GM18909 (cell line): Measurements from ENCODE around the gene TMA7.

Experiments used
- ATAC-seq: cut with Tn5 transposase; IDR thresholded peaks from one replicate; pipeline ENCODE4 v1.9.1; 2021; ENCODE audit warnings: mild to moderate bottlenecking; ENCODE audit not compliant: unreplicated experiment, poor library complexity

TMA7 gene

DNA sequence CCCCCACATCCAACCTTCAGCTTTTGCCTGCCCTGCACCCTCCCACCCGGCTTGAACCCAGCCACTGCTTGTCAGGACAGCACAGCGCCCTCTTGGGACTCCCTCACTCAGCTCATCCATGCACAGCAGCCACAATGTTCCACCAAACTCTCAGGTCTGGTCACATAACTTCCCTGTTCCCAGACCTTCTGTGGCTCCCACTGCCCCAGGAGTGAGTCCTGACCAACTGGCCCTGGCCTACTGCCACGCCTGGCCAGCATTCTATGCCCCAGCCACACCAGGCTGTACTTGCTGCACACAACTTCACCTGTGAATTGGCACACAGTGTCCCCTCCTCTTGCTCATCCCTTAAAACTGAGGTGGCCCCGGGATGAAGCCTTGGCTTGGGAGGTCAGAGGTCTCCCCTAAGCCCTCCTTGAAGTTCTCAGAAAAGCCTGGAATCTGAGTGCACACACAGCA is 31.2 kb upstream of the TMA7 start:
- no peak for ATAC-seq

- ATAC-seq = no peak
Measured at GRCh38 chr3:48409291-48410201, 30.5 kb upstream of the TMA7 start.

GRCh38 chr3:48410205-48411040 is 29.6 kb upstream of the TMA7 start:
- no peak for ATAC-seq

DNA sequence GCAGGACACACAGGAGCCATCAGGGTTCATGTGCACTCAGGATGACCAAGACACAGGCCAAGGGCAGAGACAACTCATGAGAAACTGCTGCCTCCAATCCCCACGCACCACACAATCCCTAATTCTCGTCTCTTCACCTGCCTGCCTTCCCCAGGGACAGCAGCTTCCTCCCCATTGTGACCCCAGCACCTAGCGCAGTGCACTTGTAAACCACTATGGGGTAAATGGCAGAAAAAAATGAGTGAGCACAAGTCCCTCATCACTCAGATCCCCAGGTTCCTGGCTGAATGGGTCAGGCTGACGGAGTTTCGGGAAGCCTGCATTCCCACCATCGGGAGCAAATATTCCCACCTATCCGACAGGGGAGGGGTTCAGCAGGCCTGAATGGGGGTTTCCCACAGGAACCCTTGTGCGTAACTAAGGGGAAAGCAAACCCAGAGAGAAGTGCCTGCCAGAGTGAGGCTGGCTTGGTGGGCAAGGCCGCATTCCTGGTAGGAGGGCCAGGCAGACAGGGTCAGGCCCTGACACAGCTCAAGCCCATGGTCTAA is 28.9 kb upstream of the TMA7 start:
- no peak for ATAC-seq

DNA sequence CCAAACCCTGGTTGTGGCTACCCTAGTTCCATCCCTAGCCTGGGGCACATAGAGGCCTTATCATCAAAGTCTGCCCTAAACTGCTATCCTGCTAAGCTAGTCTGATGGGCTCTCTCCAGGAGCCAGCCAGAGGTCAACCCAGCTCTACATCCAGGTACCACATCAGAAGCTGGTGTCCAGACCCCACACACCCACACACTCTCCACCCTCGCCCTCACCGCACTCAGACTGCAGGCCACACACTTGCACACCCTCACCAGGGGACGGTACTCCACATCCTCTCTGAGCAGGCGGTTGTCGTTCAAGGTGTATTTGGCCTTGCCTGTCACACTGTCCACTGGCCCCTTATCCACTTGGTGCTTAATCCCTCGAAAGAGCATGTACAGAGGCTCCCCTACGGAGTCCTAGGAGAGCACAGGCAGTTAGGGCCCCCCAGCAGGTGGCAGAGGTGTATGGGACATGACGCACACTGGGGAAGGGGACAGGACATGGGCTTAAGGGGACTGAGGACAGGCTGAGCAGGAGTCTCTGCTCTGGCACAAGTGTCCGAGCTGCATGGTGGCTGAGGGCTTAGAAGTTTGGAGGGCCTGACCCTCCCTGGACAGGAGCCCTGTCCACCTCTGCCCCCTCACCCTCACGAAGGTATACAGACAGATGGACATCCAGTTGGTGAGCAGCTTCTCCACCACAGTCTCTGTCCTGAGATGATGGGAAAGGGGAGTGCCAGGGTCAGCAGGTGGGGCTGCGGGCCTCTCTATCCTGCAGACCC is 28.3 kb upstream of the TMA7 start:
- ATAC-seq = no peak

DNA sequence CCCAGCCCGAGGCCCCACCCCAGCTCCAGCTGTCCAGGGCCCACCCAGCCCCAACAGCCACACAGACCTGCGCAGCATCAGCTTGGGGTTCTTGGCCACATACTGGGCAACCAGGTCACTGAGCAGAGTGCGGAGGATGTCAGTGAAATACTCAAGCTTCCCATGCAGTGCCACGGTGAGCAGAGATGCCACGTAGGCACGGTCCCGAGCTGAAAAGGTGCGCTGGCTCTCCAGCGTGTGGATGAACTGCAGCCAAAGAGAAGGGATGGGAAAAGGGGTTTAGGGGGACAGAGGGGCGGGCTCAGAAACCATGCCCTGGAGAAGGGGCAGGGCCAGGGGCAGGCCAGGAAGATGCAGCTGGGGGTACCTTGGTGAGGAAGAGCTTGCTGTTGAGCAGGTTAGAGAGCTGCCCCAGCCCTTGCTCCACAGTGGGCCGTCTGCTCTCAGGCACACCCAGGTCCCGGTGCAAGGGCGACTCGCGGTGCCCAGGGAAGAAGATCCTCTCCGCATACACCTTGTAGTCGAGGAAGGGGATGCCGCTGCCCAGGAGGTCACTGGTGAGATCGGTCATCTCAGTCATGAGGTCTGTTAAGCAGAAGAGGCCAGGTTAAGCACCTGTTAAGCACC is 27.6 kb upstream of the TMA7 start:
- ATAC-seq = no peak

DNA sequence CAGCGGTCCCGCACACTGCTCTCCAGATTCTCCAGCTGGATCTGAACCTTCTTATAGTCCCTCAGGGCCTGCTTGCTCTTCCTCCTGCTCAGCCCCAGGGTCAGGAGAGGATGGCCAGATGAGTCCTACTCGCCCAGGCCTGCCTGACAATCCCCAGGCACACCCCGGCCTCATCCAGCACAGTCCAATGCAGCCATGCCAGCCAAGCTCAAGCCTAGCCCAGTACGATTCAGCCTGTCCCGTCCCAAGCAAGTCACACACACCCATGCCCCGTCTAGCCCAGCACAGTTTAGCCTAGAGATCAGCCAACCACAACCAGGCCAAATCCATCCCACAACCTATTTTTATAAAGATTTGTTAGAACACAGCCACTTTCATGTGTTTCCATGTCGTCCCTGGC is 27.0 kb upstream of the TMA7 start:
- no peak for ATAC-seq

- no peak for ATAC-seq
Measured at GRCh38 chr3:48413611-48414010, 26.4 kb upstream of the TMA7 start.

GRCh38 chr3:48414376-48415250 is 25.4 kb upstream of the TMA7 start:
- no peak for ATAC-seq

- ATAC-seq = no peak
Measured at GRCh38 chr3:48415251-48415953, 24.7 kb upstream of the TMA7 start.

GRCh38 chr3:48416091-48416505 is 24.0 kb upstream of the TMA7 start:
- ATAC-seq = no peak

- ATAC-seq = no peak
Measured at GRCh38 chr3:48416546-48416945, 23.5 kb upstream of the TMA7 start.

GRCh38 chr3:48417529-48418108 is 22.4 kb upstream of the TMA7 start:
- no peak for ATAC-seq

DNA sequence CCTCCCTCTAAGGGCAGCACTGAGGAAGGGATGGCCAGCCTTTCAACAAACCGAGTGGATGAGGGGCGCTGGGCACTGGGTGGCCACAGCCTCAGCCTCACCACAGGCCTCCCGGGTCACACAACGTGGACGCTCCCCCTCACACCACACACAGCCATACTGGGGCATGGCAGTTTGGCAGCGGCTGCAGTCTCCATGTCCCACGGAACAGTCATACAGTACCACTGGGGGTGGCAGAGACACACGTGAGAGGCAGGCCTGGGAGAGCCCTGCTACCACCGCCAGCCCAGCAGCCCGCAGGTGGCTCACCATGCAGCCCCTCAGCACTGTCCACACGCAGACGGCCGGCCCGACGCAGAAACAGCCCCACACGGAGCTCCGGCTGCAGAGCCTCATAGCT is 21.9 kb upstream of the TMA7 start:
- no peak for ATAC-seq

- no peak for ATAC-seq
Measured at GRCh38 chr3:48418651-48419050, 21.4 kb upstream of the TMA7 start.

GRCh38 chr3:48419149-48419548 is 20.9 kb upstream of the TMA7 start:
- ATAC-seq = no peak

DNA sequence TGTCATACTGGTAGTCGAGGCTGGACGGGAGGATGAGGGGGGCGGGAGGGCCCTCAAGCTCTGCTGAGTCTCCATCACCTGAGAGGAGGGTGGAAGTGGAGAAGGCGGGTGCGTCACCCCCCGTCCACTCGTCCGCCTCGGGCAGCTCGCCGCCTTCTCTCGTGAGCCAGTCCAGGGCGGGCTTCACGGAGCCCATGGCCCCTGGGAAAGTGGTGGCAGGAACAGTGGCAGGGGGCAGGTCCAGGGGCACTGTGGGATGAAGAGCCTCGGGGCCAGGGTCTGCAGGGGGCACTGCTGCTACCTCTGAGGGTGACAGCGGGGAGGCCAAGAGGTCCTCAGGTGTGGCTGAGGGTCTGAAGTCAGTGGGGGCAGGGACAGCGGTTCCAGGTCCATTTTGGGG is 20.5 kb upstream of the TMA7 start:
- ATAC-seq = no peak

GRCh38 chr3:48420561-48420960 is 19.5 kb upstream of the TMA7 start:
- no peak for ATAC-seq
